Measurements from ENCODE around the gene DHRS7B.

- TF ChIP-seq CTCF (IDR thresholded peaks at IDR 0.05; ENCODE audit: low read depth, low read length) = peak; percentile 93
- TF ChIP-seq, protein P1, sequence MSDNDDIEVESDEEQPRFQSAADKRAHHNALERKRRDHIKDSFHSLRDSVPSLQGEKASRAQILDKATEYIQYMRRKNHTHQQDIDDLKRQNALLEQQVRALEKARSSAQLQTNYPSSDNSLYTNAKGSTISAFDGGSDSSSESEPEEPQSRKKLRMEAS (IDR thresholded peaks at IDR 0.05; ENCODE audit: low read depth, low read length) = peak; percentile 82
- TF ChIP-seq MYC (IDR thresholded peaks at IDR 0.05; ENCODE audit: low read depth, low read length) = peak; percentile 65
Measured at GRCh38 chr17:21119247-21119918, 7.4 kb upstream of the DHRS7B start.
